Psoas muscle (tissue), 8 donors: ENCODE results near the gene SMARCD3. TPM values are rescaled to one million over a fixed set of nuclear protein-coding genes. Genes with fewer than 3 reads are reported as not detected.

Experiments
- ATAC-seq, 4 donors: fragments of 200-7000 bp; cut with Tn5 transposase; one replicate each; pipeline ENCODE4 v1.9.1; 2020; ENCODE audit warnings: moderate library complexity in 3 of 4, mild to moderate bottlenecking in 2 of 4
- DNase-seq, 2 donors: peaks; one replicate each; pipeline ENCODE4 v3.0.0-alpha.2; 2020
- H3K27ac ChIP-seq: fragments of 200-600 bp; one replicate; pipeline ENCODE4 v1.8.0; 2022
- H3K27me3 ChIP-seq, 3 donors: fragments of 200-600 bp in 1 of 3; one replicate each; pipeline versions ENCODE4 v1.6.1 to v1.8.0; 2013 to 2022; ENCODE audit warnings: low read length in 2 of 3, mild to moderate bottlenecking in 2 of 3, moderate library complexity in 1 of 3; ENCODE audit not compliant: insufficient read depth in 3 of 3
- H3K36me3 ChIP-seq, 2 donors: fragments of 200-600 bp in 1 of 2; one replicate each; pipeline versions ENCODE4 v1.6.1 to v1.8.0; 2013 to 2022; ENCODE audit warnings: low read depth in 1 of 2, mild to moderate bottlenecking in 1 of 2, moderate library complexity in 1 of 2; ENCODE audit not compliant: insufficient read depth in 1 of 2
- H3K4me1 ChIP-seq: fragments of 200-600 bp; one replicate; pipeline ENCODE4 v1.8.0; 2022
- H3K4me3 ChIP-seq: fragments of 200-600 bp; one replicate; pipeline ENCODE4 v1.8.0; 2022; ENCODE audit warnings: mild to moderate bottlenecking
- H3K9me3 ChIP-seq: fragments of 200-600 bp; one replicate; pipeline ENCODE4 v1.8.0; 2022
- CTCF ChIP-seq: fragments of 200-600 bp; IDR thresholded peaks from one replicate; pipeline ENCODE4 v1.8.0; 2022; ENCODE audit warnings: antibody characterized with exemption
- WGBS, 3 donors: extraction: QIAGEN DNeasy Blood & Tissue Kit; methylation state at CpG; one replicate each; pipeline versions ENCODE4 v1.1.6 to v1.1.7; 2013; 5-methylcytosine and 5-hydroxymethylcytosine counted together
- intact Hi-C, 2 donors: fragments of 100-400 bp; cut with DNase I; formaldehyde crosslinking; loops; one replicate each; pipeline versions ENCODE4 v1.11.0 to v1.14.2; 2022
- polyA plus RNA-seq, 3 donors: library from polyadenylated mRNA; stranded (reverse); fragments of 200-250 nt; gene quantifications; one replicate each; pipeline ENCODE4 v1.2.3, GENCODE V29; 2013
- total RNA-seq, 4 donors: library from RNA; stranded (reverse); fragmentation: NEBNext Ultra II Directional in 2 of 4; extraction: Animal tissue kit (Norgen Biotek cat#: 25700) in 2 of 4; gene quantifications; one replicate each; pipeline versions ENCODE4 v1.2.1 to v1.2.4, GENCODE V29; 2021 to 2023
- donor health status: healthy with polysubstance abuse.
- donor health status: DM: no; HTN: no; CAD: no; lungs with moderate emphysema.
- donor health status: Bipolar disorder and iron deficiency.
- donor health status: healthy.
- donor health status: DM: yes; HTN: yes; CAD: no.
- donor health status: DM: no; HTN: no; CAD: no.
- donor health status: DM: no; HTN: no; CAD: no.
- donor health status: DM: yes; HTN: yes; CAD: no.

SMARCD3 gene
- total and polyA plus RNA-seq, 7 donors: 38.3 to 138 (median 92.5) TPM

- Histone ChIP-seq H3K9me3 (no peaks in the 10 kb centered on the region), H3K4me3 (no peak overlapping the region), H3K27me3 (no peaks in the 10 kb centered on the region), H3K36me3 (peaks cover 7 to 100% of the 10 kb centered on the region in 2 donors), H3K4me1 (no peaks in the 10 kb centered on the region), H3K27ac (no peak overlapping the region)
- intact Hi-C loops: no loop called here
- no peak for TF ChIP-seq CTCF
- DNase-seq: no peak
- WGBS, 3 donors: 92 to 96% (median 96%) methylated on average over 9 of the region's 9 CpGs
- ATAC-seq: no peak
Measured at GRCh38 chr7:151218170-151218569, 30.3 kb downstream of the SMARCD3 start.

- 94 to 99% (median 95%) methylated on average over 5 of the region's 5 CpGs for WGBS, 3 donors
- intact Hi-C loops: no loop called here
- peaks cover 11 to 94% of the 10 kb centered on the region in 2 donors for H3K36me3 ChIP-seq
- H3K27ac ChIP-seq: no peak overlapping the region
- H3K4me3 ChIP-seq: no peak overlapping the region
- H3K4me1 ChIP-seq: no peaks in the 10 kb centered on the region
- no peaks in the 10 kb centered on the region for H3K27me3 ChIP-seq
- no peak for TF ChIP-seq CTCF
- H3K9me3 ChIP-seq: no peaks in the 10 kb centered on the region
- DNase-seq (no peak), ATAC-seq (no peak)
Measured at GRCh38 chr7:151215396-151215795, 33.1 kb downstream of the SMARCD3 start.

- Histone ChIP-seq H3K27me3 (no peaks in the 10 kb centered on the region), H3K36me3 (peaks cover 11 to 78% of the 10 kb centered on the region in 2 donors), H3K27ac (no peak overlapping the region), H3K9me3 (no peaks in the 10 kb centered on the region), H3K4me1 (no peaks in the 10 kb centered on the region), H3K4me3 (no peak overlapping the region)
- no peak for DNase-seq
- no peak for TF ChIP-seq CTCF
- WGBS, 3 donors: 72 to 84% (median 78%) methylated on average over 3 of the region's 3 CpGs
- intact Hi-C loops: no loop called here
- no peak for ATAC-seq
Measured at GRCh38 chr7:151213826-151214225, 34.7 kb downstream of the SMARCD3 start.

GRCh38 chr7:151212626-151213025 lies 35.9 kb downstream of the SMARCD3 start:
- whole genome bisulfite sequencing, 3 donors: 81 to 91% (median 88%) methylated on average over 5 of the region's 5 CpGs
- ATAC-seq: no peak
- H3K36me3 ChIP-seq: peaks cover 5 to 66% of the 10 kb centered on the region in 2 donors

More at GRCh38 chr7:151212626-151213025, 35.9 kb downstream of the SMARCD3 start:
- Histone ChIP-seq H3K4me3 (no peak overlapping the region), H3K27ac (no peak overlapping the region), H3K27me3 (no peaks in the 10 kb centered on the region), H3K9me3 (no peaks in the 10 kb centered on the region), H3K4me1 (no peaks in the 10 kb centered on the region)
- intact Hi-C loops: no loop called here
- no peak for DNase-seq
- no peak for TF ChIP-seq CTCF
